Liver (tissue), 9 donors: ENCODE results near the gene PPL. TPM values are rescaled to one million over a fixed set of nuclear protein-coding genes. Genes with fewer than 3 reads are reported as not detected.

Experiments used
- DNase-seq: peaks from one replicate; pipeline ENCODE4 v3.0.0-alpha.2; 2017; ENCODE audit warnings: low spot score
- H3K27ac ChIP-seq, 2 donors: one replicate each; pipeline ENCODE4 v1.7.0; 2013; ENCODE audit warnings: inconsistent platforms in 2 of 2, low read length in 2 of 2, control low read depth in 1 of 2, low read depth in 1 of 2, mild to moderate bottlenecking in 1 of 2
- H3K27me3 ChIP-seq, 4 donors: one replicate each; pipeline versions ENCODE4 v1.6.1 to v1.7.0; 2013; ENCODE audit warnings: low read length in 3 of 4, inconsistent platforms in 1 of 4, mild to moderate bottlenecking in 1 of 4, moderate library complexity in 1 of 4; ENCODE audit not compliant: control insufficient read depth in 4 of 4, insufficient read depth in 4 of 4
- H3K36me3 ChIP-seq, 4 donors: one replicate each; pipeline versions ENCODE4 v1.6.1 to v1.7.0; 2013; ENCODE audit warnings: low read length in 3 of 4, mild to moderate bottlenecking in 3 of 4, low read depth in 1 of 4, moderate library complexity in 1 of 4; ENCODE audit not compliant: control insufficient read depth in 4 of 4, insufficient read depth in 3 of 4
- H3K4me1 ChIP-seq, 4 donors: one replicate each; pipeline versions ENCODE4 v1.6.1 to v1.7.0; 2013; ENCODE audit warnings: low read length in 3 of 4, mild to moderate bottlenecking in 3 of 4, moderate library complexity in 1 of 4; ENCODE audit not compliant: control insufficient read depth in 4 of 4, insufficient read depth in 4 of 4
- H3K4me3 ChIP-seq, 3 donors: one replicate each; pipeline versions ENCODE4 v1.6.1 to v1.7.0; 2013; ENCODE audit warnings: low read length in 3 of 3, control low read depth in 1 of 3, low read depth in 1 of 3, mild to moderate bottlenecking in 1 of 3
- H3K9ac ChIP-seq, 2 donors: one replicate each; pipeline ENCODE4 v1.7.0; 2013; ENCODE audit warnings: low read length in 2 of 2, mild to moderate bottlenecking in 2 of 2, moderate library complexity in 2 of 2, control low read depth in 1 of 2, low read depth in 1 of 2
- H3K9me3 ChIP-seq, 4 donors: one replicate each; pipeline versions ENCODE4 v1.6.1 to v1.7.0; 2013; ENCODE audit warnings: low read length in 3 of 4; ENCODE audit not compliant: control insufficient read depth in 4 of 4
- ATF3 ChIP-seq: IDR thresholded peaks from 2 replicates; pipeline ENCODE4 v1.6.1; 2016; ENCODE audit warnings: antibody characterized with exemption
- CTCF ChIP-seq: fragments of 150-350 bp; IDR thresholded peaks from 2 replicates; pipeline ENCODE4 v1.5.1; 2017; ENCODE audit warnings: improper control_type of control experiment, low read depth, low read length; ENCODE audit not compliant: missing input control
- EGR1 ChIP-seq, 2 donors: IDR thresholded peaks; 2 replicates each; pipeline ENCODE4 v1.6.1; 2016 to 2018; ENCODE audit warnings: antibody characterized with exemption in 2 of 2, low read depth in 2 of 2
- FOXA1 ChIP-seq: IDR thresholded peaks from 2 replicates; pipeline ENCODE4 v1.6.1; 2016; ENCODE audit warnings: antibody characterized with exemption
- FOXA2 ChIP-seq: IDR thresholded peaks from 2 replicates; pipeline ENCODE4 v1.6.1; 2016; ENCODE audit warnings: antibody characterized with exemption
- GABPA ChIP-seq, 2 donors: IDR thresholded peaks in 1 of 2; conservative IDR thresholded peaks in 1 of 2; 2 replicates each; pipeline ENCODE4 v1.6.1; 2016; ENCODE audit warnings: antibody characterized with exemption in 2 of 2, mild to moderate bottlenecking in 1 of 2, moderate library complexity in 1 of 2
- HNF4A ChIP-seq, 2 donors: conservative IDR thresholded peaks; 2 replicates each; pipeline ENCODE4 v1.6.1; 2016; ENCODE audit warnings: antibody characterized with exemption in 2 of 2, mild to moderate bottlenecking in 2 of 2
- HNF4G ChIP-seq: IDR thresholded peaks from 2 replicates; pipeline ENCODE4 v1.6.1; 2016; ENCODE audit warnings: antibody characterized with exemption
- JUND ChIP-seq, 2 donors: IDR thresholded peaks; 2 replicates each; pipeline ENCODE4 v1.6.1; 2016; ENCODE audit warnings: antibody characterized with exemption in 2 of 2
- MAX ChIP-seq: IDR thresholded peaks from 2 replicates; pipeline ENCODE4 v1.6.1; 2016; ENCODE audit warnings: antibody characterized with exemption
- NR2F2 ChIP-seq: IDR thresholded peaks from 2 replicates; pipeline ENCODE4 v1.6.1; 2016; ENCODE audit warnings: antibody characterized with exemption
- RAD21 ChIP-seq, 2 donors: IDR thresholded peaks; 2 replicates each; pipeline ENCODE4 v1.6.1; 2016; ENCODE audit warnings: antibody characterized with exemption in 2 of 2, mild to moderate bottlenecking in 2 of 2
- RXRA ChIP-seq, 2 donors: IDR thresholded peaks; 2 replicates each; pipeline ENCODE4 v1.6.1; 2017 to 2018; ENCODE audit warnings: antibody characterized with exemption in 2 of 2, mild to moderate bottlenecking in 1 of 2
- SP1 ChIP-seq: IDR thresholded peaks from 2 replicates; pipeline ENCODE4 v1.6.1; 2018; ENCODE audit warnings: antibody characterized with exemption, mild to moderate bottlenecking
- TAF1 ChIP-seq: conservative IDR thresholded peaks from 2 replicates; pipeline ENCODE4 v1.6.1; 2016; ENCODE audit warnings: antibody characterized with exemption, mild to moderate bottlenecking
- YY1 ChIP-seq: IDR thresholded peaks from 2 replicates; pipeline ENCODE4 v1.6.1; 2016; ENCODE audit warnings: antibody characterized with exemption, mild to moderate bottlenecking
- ZBTB33 ChIP-seq: IDR thresholded peaks from 2 replicates; pipeline ENCODE4 v1.6.1; 2016; ENCODE audit warnings: antibody characterized with exemption
- WGBS: extraction: QIAGEN DNeasy Blood & Tissue Kit; methylation state at CpG from one replicate; pipeline ENCODE4 v1.1.7; 2013; 5-methylcytosine and 5-hydroxymethylcytosine counted together
- polyA plus RNA-seq, 2 donors: library from polyadenylated mRNA; stranded (reverse) in 1 of 2; unstranded in 1 of 2; fragments of 200-250 nt in 1 of 2; fragments of >200 nt in 1 of 2; fragmentation: Nextera tagmentation in 1 of 2; extraction: Ambion mirVana in 1 of 2; gene quantifications; one replicate each; pipeline versions ENCODE4 v1.2.1 to v1.2.3, GENCODE V29; 2013 to 2015
- total RNA-seq, 2 donors: library from RNA; depleted of rRNA; stranded (reverse); fragments of >200 nt; gene quantifications; one replicate each; pipeline ENCODE4 v1.2.3, GENCODE V29; 2014
- TF ChIP-seq, protein P1 (sequence below): IDR thresholded peaks from 2 replicates; pipeline ENCODE4 v1.6.1; 2016; ENCODE audit warnings: antibody characterized with exemption, mild to moderate bottlenecking
- donor health status: healthy.
- donor health status: healthy.
- donor health status: healthy.
- donor health status: healthy.
- donor health status: healthy.

The PPL gene
- total and polyA plus RNA-seq, 4 donors = 2.1 to 26.0 (median 6.1) TPM

- DNase-seq = no peak
- Histone ChIP-seq H3K4me3 (no peak overlapping the region), H3K27me3 (no peaks in the 10 kb centered on the region), H3K9ac (no peak overlapping the region), H3K9me3 (no peaks in the 10 kb centered on the region), H3K27ac (no peak overlapping the region), H3K36me3 (peaks cover 14 to 55% (median 36%) of the 10 kb centered on the region in 4 donors), H3K4me1 (no peaks in the 10 kb centered on the region)
- 91% methylated on average over 1 of the region's 1 CpG for WGBS
- no peak for TF ChIP-seq SP1
- no peak for TF ChIP-seq FOXA1
- TF ChIP-seq ZBTB33 = no peak
- TF ChIP-seq FOXA2 = no peak
- TF ChIP-seq TAF1 = no peak
- no peak for TF ChIP-seq JUND (IDR thresholded peaks at IDR 0.05)
- TF ChIP-seq MAX = no peak
- no peak for TF ChIP-seq EGR1 (IDR thresholded peaks at IDR 0.05; ENCODE audit: low read depth in 2 of 2)
- TF ChIP-seq GABPA (IDR thresholded peaks at IDR 0.05 in 1 of 2, conservative IDR thresholded peaks at IDR 0.05 in 1 of 2) = no peak
- TF ChIP-seq RAD21 (IDR thresholded peaks at IDR 0.05) = no peak
- TF ChIP-seq, protein P1, sequence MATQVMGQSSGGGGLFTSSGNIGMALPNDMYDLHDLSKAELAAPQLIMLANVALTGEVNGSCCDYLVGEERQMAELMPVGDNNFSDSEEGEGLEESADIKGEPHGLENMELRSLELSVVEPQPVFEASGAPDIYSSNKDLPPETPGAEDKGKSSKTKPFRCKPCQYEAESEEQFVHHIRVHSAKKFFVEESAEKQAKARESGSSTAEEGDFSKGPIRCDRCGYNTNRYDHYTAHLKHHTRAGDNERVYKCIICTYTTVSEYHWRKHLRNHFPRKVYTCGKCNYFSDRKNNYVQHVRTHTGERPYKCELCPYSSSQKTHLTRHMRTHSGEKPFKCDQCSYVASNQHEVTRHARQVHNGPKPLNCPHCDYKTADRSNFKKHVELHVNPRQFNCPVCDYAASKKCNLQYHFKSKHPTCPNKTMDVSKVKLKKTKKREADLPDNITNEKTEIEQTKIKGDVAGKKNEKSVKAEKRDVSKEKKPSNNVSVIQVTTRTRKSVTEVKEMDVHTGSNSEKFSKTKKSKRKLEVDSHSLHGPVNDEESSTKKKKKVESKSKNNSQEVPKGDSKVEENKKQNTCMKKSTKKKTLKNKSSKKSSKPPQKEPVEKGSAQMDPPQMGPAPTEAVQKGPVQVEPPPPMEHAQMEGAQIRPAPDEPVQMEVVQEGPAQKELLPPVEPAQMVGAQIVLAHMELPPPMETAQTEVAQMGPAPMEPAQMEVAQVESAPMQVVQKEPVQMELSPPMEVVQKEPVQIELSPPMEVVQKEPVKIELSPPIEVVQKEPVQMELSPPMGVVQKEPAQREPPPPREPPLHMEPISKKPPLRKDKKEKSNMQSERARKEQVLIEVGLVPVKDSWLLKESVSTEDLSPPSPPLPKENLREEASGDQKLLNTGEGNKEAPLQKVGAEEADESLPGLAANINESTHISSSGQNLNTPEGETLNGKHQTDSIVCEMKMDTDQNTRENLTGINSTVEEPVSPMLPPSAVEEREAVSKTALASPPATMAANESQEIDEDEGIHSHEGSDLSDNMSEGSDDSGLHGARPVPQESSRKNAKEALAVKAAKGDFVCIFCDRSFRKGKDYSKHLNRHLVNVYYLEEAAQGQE = no peak
- TF ChIP-seq RXRA (IDR thresholded peaks at IDR 0.05) = no peak
- TF ChIP-seq NR2F2 = no peak
- TF ChIP-seq ATF3 = no peak
- TF ChIP-seq HNF4G = no peak
- TF ChIP-seq CTCF = no peak
- no peak for TF ChIP-seq YY1
- no peak for TF ChIP-seq HNF4A (conservative IDR thresholded peaks at IDR 0.05)
Observed at GRCh38 chr16:4833584-4833983, 103.4 kb downstream of the PPL start.
